Measurements from ENCODE around the gene MORC3. TPM values are rescaled to one million over a fixed set of nuclear protein-coding genes. Genes with fewer than 3 reads are reported as not detected.
"Not testable (repeated sequence)": the region's sequence is repeated elsewhere in the genome, so short reads cannot be mapped to it uniquely, and the experiment has no call there.

Gene MORC3, protein sequence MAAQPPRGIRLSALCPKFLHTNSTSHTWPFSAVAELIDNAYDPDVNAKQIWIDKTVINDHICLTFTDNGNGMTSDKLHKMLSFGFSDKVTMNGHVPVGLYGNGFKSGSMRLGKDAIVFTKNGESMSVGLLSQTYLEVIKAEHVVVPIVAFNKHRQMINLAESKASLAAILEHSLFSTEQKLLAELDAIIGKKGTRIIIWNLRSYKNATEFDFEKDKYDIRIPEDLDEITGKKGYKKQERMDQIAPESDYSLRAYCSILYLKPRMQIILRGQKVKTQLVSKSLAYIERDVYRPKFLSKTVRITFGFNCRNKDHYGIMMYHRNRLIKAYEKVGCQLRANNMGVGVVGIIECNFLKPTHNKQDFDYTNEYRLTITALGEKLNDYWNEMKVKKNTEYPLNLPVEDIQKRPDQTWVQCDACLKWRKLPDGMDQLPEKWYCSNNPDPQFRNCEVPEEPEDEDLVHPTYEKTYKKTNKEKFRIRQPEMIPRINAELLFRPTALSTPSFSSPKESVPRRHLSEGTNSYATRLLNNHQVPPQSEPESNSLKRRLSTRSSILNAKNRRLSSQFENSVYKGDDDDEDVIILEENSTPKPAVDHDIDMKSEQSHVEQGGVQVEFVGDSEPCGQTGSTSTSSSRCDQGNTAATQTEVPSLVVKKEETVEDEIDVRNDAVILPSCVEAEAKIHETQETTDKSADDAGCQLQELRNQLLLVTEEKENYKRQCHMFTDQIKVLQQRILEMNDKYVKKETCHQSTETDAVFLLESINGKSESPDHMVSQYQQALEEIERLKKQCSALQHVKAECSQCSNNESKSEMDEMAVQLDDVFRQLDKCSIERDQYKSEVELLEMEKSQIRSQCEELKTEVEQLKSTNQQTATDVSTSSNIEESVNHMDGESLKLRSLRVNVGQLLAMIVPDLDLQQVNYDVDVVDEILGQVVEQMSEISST
- total RNA-seq (10 to 100 TPM; 38.7 to 45.2 TPM), polyA plus RNA-seq (10 to 100 TPM; 12.0 to 18.3 TPM)
- long read RNA-seq, donor 1, partial matches to known transcripts = 19 of 23 reads
- long read RNA-seq, donor 1, other reads (novel, unspliced or antisense) = 4 of 23 reads
- long read RNA-seq, donor 2, full-length matches to known transcripts = 6 of 16 reads
- long read RNA-seq, donor 2, partial matches to known transcripts = 6 of 16 reads
- long read RNA-seq, donor 2, other reads (novel, unspliced or antisense) = 4 of 16 reads

DNA sequence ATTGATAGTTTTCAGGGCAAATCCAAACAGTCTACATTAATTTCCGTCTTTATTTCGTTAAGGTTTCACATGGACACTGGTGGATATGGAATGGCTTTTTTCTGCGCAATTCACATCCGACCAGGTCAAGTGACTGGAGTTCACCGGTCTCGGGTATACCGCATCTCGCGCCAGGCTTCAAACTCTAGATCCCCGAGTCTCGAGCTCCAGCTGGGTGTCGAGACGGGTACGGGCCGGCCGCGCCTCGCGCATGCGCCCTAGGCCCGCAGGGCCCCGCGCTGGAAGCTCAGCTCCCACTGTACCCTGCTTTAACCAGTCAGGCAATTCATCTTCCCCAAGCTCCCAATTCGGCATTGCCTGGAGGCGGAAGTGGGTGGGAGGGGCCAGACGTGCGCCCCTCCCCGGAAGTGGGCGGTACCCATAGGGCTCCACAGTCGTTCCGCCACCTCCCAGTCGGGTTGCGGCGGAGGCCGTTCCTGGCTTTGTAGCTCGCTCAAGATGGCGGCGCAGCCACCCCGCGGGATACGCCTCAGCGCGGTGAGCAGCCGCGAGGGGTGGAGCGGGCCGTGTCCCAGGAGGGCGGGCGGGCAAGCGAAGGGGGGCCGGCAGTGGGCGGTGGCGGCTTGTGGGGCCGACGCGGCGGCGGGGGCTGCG lies at the start of gene MORC3:
Gene MORC3 (plus strand): TSS at position 431 of the 654 bp plus-strand sequence. CDS start 68 bp downstream, at position 499.
- WGBS, 2 donors = 0% methylated on average over 41 to 59 of the region's 59 CpGs
- Histone ChIP-seq H3K36me3 (ENCODE audit: control insufficient read depth in 1 of 2, insufficient read depth in 2 of 2, low read length in 1 of 2) (no peaks in the 10 kb centered on the region), H3K27ac (ENCODE audit: low read depth in 1 of 2, low read length in 2 of 2) (peak within 1 kb of the TSS; percentile 82 to 87), H3K4me3 (ENCODE audit: low read length in 2 of 2) (peak within 1 kb of the TSS; percentile 30 to 58), H3K9me3 (ENCODE audit: control insufficient read depth, low read length) (no peaks in the 10 kb centered on the region), H3K27me3 (ENCODE audit: control insufficient read depth in 1 of 2, insufficient read depth in 2 of 2, low read length in 1 of 2) (no peaks in the 10 kb centered on the region), H3K4me1 (ENCODE audit: control insufficient read depth in 1 of 2, insufficient read depth in 2 of 2, low read length in 2 of 2) (no peaks in the 10 kb centered on the region)
- ATAC-seq (ENCODE audit: low FRiP score) = peak; percentile 99
- peak; percentile 98 to 99 for DNase-seq
- intact Hi-C loops (cut with DNase I) = loop anchor here (5.0 kb wide), 3 partner anchors 58 to 178 kb away; partner anchors contain the start of gene DOP1B (in 1 of the 2)

DNA sequence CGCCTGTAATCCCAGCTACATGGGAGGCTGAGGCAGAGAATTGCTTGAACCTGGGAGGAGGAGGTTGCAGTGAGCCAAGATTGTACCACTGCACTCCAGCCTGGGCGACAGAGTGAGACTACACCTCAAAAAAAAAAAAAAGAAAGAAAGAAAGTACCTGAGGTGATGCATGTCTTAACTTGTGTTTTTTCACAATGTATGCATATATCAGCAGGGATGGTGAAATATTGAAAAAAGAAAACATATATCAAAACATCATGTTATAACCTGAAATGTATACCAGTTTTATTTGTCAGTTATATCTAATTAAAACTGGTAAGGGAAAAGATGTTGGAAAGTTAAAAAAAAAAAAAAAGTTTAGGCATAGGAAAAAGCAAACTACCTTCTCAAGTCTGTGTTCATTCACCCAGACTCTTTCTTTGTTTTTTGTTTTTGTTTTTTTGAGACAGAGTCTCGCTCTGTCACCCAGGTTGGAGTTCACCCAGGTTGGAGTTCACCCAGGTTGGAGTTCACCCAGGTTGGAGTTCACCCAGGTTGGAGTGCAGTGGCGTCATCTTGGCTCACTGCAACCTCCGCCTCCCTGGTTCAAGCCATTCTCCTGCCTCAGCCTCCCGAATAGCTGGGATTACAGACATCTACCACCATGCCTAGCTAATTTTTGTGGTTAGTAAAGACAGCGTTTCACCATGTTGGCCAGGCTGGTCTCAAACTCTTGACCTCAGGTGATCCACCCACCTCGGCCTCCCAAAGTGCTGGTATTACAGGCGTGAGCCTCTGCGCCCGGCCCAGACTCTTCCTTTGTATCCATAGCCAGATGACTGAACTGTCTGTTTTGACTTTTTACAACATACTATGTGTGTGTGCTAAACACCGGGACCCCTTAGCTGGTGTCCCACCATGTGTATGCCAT lies 49.0 kb upstream of the MORC3 start:
- intact Hi-C loops (cut with DNase I); ATAC-seq (ENCODE audit: low FRiP score); H3K27me3 ChIP-seq (ENCODE audit: control insufficient read depth in 1 of 2, insufficient read depth in 2 of 2, low read length in 1 of 2); H3K36me3 ChIP-seq (ENCODE audit: control insufficient read depth in 1 of 2, insufficient read depth in 2 of 2, low read length in 1 of 2); H3K9me3 ChIP-seq (ENCODE audit: control insufficient read depth, low read length); H3K4me3 ChIP-seq (ENCODE audit: low read length in 2 of 2); DNase-seq; H3K4me1 ChIP-seq (ENCODE audit: control insufficient read depth in 1 of 2, insufficient read depth in 2 of 2, low read length in 2 of 2); H3K27ac ChIP-seq (ENCODE audit: low read depth in 1 of 2, low read length in 2 of 2): not testable (repeated sequence)
- WGBS, 2 donors = 91 to 95% methylated on average over 12 of the region's 12 CpGs

DNA sequence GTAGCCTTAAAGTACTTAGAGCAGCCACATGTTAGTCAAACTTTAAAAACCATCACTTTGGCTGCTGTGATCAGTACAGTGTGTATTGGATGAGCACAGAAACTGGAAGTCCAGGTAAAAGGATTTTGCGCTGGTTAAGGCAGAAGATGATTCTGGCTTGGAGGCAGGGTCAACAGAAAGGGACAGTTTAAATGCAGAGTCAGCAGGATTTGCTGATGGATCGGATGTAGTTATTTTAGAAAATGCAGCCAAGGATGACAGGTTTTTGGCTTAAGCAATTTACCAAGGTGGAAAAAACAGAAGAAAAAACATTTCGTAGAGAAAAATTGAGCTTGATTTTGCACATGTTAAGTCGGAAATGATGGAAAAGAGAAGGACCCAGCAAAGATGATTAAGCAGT lies 45.9 kb upstream of the MORC3 start:
- ATAC-seq (ENCODE audit: low FRiP score) = no peak
- intact Hi-C loops (cut with DNase I) = no loop called here
- H3K36me3 ChIP-seq (ENCODE audit: control insufficient read depth in 1 of 2, insufficient read depth in 2 of 2, low read length in 1 of 2) = no peaks in the 10 kb centered on the region
- H3K27me3 ChIP-seq (ENCODE audit: control insufficient read depth in 1 of 2, insufficient read depth in 2 of 2, low read length in 1 of 2) = no peaks in the 10 kb centered on the region
- no peak overlapping the region for H3K27ac ChIP-seq (ENCODE audit: low read depth in 1 of 2, low read length in 2 of 2)
- 72 to 85% methylated on average over 4 of the region's 4 CpGs for WGBS, 2 donors
- no peaks in the 10 kb centered on the region for H3K4me1 ChIP-seq (ENCODE audit: control insufficient read depth in 1 of 2, insufficient read depth in 2 of 2, low read length in 2 of 2)
- H3K4me3 ChIP-seq (ENCODE audit: low read length in 2 of 2) = no peak overlapping the region
- DNase-seq = no peak
- no peaks in the 10 kb centered on the region for H3K9me3 ChIP-seq (ENCODE audit: control insufficient read depth, low read length)

DNA sequence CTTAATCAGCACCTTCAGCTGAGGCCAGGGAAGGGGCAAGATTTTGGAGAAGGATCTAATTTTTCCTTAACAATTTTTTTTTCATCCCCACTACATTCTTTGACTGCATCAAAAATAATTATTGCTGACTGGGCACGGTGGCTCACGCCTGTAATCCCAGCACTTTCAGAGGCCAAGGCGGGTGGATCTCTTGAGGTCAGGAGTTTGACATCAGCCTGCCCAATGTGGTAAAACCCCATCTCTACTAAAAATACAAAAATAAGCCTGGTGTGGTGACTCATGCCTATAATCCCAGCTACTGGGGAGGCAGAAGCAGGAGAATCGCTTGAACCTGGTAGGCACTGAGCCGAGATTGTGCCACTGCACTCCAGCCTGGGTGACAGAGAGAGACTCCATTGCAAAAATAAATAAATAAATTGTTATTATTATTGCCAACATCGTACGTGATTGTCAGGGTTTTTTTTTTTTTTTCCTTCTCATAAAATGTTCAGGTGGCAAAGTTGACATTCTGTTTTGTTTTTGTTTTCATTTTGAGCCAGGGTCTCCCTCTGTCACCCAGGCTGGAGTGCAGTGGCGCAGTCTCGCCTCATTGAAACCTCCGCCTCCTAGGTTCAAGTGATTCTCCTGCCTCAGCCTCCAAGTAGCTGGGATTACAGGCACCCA lies 37.3 kb upstream of the MORC3 start:
- Histone ChIP-seq H3K36me3 (ENCODE audit: control insufficient read depth in 1 of 2, insufficient read depth in 2 of 2, low read length in 1 of 2) (no peaks in the 10 kb centered on the region), H3K9me3 (ENCODE audit: control insufficient read depth, low read length) (no peaks in the 10 kb centered on the region), H3K27ac (ENCODE audit: low read depth in 1 of 2, low read length in 2 of 2) (no peak overlapping the region), H3K4me3 (ENCODE audit: low read length in 2 of 2) (no peak overlapping the region), H3K4me1 (ENCODE audit: control insufficient read depth in 1 of 2, insufficient read depth in 2 of 2, low read length in 2 of 2) (no peaks in the 10 kb centered on the region), H3K27me3 (ENCODE audit: control insufficient read depth in 1 of 2, insufficient read depth in 2 of 2, low read length in 1 of 2) (no peaks in the 10 kb centered on the region)
- ATAC-seq (ENCODE audit: low FRiP score) = no peak
- intact Hi-C loops (cut with DNase I) = no loop called here
- WGBS, 2 donors = 82% methylated on average over 10 of the region's 10 CpGs
- no peak for DNase-seq

DNA sequence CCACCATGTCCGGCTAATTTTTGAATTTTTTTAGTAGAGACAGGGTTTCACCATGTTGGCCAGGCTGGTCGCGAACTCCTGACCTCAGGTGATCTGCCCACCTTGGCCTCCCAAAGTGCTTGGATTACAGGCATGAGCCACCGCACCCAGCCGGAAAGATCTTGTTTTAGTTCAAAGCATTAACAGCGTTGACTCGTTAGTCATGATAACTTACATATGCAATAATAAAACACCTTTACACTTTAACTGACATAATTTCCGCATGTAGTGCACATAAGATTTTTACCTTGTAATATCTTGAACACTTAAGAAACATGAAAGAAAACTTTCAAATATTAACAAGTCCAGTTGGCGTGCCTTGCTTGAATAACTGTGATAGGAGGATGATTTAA lies 36.8 kb upstream of the MORC3 start:
- WGBS, 2 donors = 91% methylated on average over 9 of the region's 9 CpGs
- not testable (repeated sequence) for H3K36me3 ChIP-seq (ENCODE audit: control insufficient read depth in 1 of 2, insufficient read depth in 2 of 2, low read length in 1 of 2); ATAC-seq (ENCODE audit: low FRiP score)

DNA sequence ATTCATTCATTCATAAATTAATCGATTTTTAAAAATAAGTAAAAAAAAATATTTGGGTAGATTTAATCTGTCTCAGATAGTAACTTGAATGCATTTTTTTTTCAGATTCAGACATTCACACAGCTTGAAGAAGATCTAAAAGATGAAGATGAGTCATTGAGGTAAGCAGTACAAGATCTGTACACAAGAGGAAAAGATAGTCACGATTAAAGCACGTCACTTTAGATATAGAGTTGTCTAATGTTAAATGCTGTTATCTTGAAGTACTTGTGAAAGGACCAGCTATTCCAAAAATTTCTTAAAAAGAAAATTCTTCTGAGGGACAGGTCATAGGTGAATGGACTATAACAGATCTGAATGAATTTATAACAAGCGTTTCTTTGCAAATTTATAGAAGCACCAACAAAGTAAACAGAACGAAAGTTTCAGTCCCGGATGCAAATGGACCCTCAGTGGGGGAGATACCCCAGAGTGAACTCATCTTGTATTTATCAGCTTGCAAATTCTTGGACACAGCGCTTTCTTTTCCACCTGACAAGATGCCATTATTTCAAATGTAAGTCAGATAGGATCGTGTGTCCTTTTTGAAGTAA lies 31.2 kb upstream of the MORC3 start:
- DNase-seq (no peak), ATAC-seq (ENCODE audit: low FRiP score) (no peak)
- Histone ChIP-seq H3K9me3 (ENCODE audit: control insufficient read depth, low read length) (no peaks in the 10 kb centered on the region), H3K27me3 (ENCODE audit: control insufficient read depth in 1 of 2, insufficient read depth in 2 of 2, low read length in 1 of 2) (no peaks in the 10 kb centered on the region), H3K4me1 (ENCODE audit: control insufficient read depth in 1 of 2, insufficient read depth in 2 of 2, low read length in 2 of 2) (no peaks in the 10 kb centered on the region), H3K36me3 (ENCODE audit: control insufficient read depth in 1 of 2, insufficient read depth in 2 of 2, low read length in 1 of 2) (peaks cover 0 to 5% of the 10 kb centered on the region in 2 donors), H3K4me3 (ENCODE audit: low read length in 2 of 2) (no peak overlapping the region), H3K27ac (ENCODE audit: low read depth in 1 of 2, low read length in 2 of 2) (no peak overlapping the region)
- 77 to 79% methylated on average over 8 of the region's 8 CpGs for WGBS, 2 donors
- intact Hi-C loops (cut with DNase I) = no loop called here

More for the DNA sequence above, 36.8 kb upstream of the MORC3 start:
- H3K27me3 ChIP-seq (ENCODE audit: control insufficient read depth in 1 of 2, insufficient read depth in 2 of 2, low read length in 1 of 2); H3K27ac ChIP-seq (ENCODE audit: low read depth in 1 of 2, low read length in 2 of 2); H3K9me3 ChIP-seq (ENCODE audit: control insufficient read depth, low read length); H3K4me3 ChIP-seq (ENCODE audit: low read length in 2 of 2); intact Hi-C loops (cut with DNase I); H3K4me1 ChIP-seq (ENCODE audit: control insufficient read depth in 1 of 2, insufficient read depth in 2 of 2, low read length in 2 of 2); DNase-seq: not testable (repeated sequence)

DNA sequence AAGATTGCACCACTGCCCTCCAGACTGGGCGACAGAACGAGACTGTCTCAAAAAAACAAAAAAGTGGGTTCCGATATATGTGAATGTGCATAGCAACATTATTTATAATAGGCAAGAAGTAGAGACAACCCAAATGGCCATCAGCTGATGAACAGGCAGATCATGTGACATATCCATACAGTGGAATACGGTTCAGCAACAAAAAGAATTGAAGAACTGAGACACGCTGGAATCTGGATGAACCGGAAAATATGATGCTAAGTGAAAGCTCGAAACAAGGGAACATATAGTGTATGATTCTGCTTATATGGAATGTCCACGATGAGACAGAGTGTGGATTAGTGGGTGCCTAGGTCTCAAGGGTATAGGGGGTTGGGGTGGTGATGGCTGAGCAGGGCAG lies 28.5 kb upstream of the MORC3 start:
- H3K4me3 ChIP-seq (ENCODE audit: low read length in 2 of 2) = no peak overlapping the region
- H3K4me1 ChIP-seq (ENCODE audit: control insufficient read depth in 1 of 2, insufficient read depth in 2 of 2, low read length in 2 of 2) = no peaks in the 10 kb centered on the region
- no peak overlapping the region for H3K27ac ChIP-seq (ENCODE audit: low read depth in 1 of 2, low read length in 2 of 2)
- intact Hi-C loops (cut with DNase I) = no loop called here
- DNase-seq = no peak
- H3K36me3 ChIP-seq (ENCODE audit: control insufficient read depth in 1 of 2, insufficient read depth in 2 of 2, low read length in 1 of 2) = peaks cover 0 to 5% of the 10 kb centered on the region in 2 donors
- no peak for ATAC-seq (ENCODE audit: low FRiP score)
- no peaks in the 10 kb centered on the region for H3K9me3 ChIP-seq (ENCODE audit: control insufficient read depth, low read length)
- H3K27me3 ChIP-seq (ENCODE audit: control insufficient read depth in 1 of 2, insufficient read depth in 2 of 2, low read length in 1 of 2) = no peaks in the 10 kb centered on the region
- WGBS, 2 donors = 84 to 89% methylated on average over 8 of the region's 8 CpGs
